BE2C (cell line): Measurements from ENCODE around the gene MYO1C.

Source experiments
- DNase-seq: peaks from one replicate; pipeline ENCODE4 v3.0.0-alpha.2; 2020
- H3K27me3 ChIP-seq: fragments of 250-450 bp; sonication (Bioruptor Pico); 2 replicates; pipeline ENCODE4 v1.5.1; 2020; ENCODE audit warnings: mild to moderate bottlenecking
- H3K36me3 ChIP-seq: fragments of 250-450 bp; sonication (Bioruptor Pico); 2 replicates; pipeline ENCODE4 v1.5.1; 2020; ENCODE audit warnings: mild to moderate bottlenecking
- H3K4me1 ChIP-seq: fragments of 250-450 bp; sonication (Bioruptor Pico); 2 replicates; pipeline ENCODE4 v1.5.1; 2020
- H3K4me3 ChIP-seq: 2 replicates; pipeline ENCODE4 v1.5.1; 2011; ENCODE audit warnings: low read depth, low read length
- H3K9me3 ChIP-seq: fragments of 250-450 bp; sonication (Bioruptor Pico); 2 replicates; pipeline ENCODE4 v1.5.1; 2020
- TF ChIP-seq, protein P1 (sequence below): IDR thresholded peaks from 2 replicates; pipeline ENCODE4 v1.5.1; 2012; ENCODE audit warnings: mild to moderate bottlenecking, low read depth, low read length

MYO1C gene

DNA sequence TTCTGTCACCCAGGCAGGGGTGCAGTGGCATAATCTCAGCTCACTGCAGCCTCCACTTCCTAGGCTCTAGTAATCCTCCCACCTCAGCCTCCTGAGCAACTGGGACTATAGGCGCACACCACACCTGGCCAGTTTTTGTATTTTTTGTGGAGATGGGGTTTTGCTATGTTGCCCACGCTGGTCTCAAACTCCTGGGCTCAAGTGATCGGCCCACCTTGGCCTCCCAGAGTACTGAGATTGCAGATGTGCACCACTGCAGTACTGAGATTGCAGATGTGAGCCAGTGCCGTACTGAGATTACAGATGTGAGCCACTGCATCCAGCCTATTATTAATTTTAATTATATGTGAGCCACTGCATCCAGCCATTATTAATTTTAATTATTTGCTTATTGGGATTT is 50.3 kb downstream of the MYO1C start:
- no peak for DNase-seq
- Histone ChIP-seq H3K4me3 (no peak overlapping the region), H3K9me3 (no peaks in the 10 kb centered on the region), H3K4me1 (no peaks in the 10 kb centered on the region), H3K36me3 (no peaks in the 10 kb centered on the region), H3K27me3 (no peaks in the 10 kb centered on the region)
- TF ChIP-seq, protein P1, sequence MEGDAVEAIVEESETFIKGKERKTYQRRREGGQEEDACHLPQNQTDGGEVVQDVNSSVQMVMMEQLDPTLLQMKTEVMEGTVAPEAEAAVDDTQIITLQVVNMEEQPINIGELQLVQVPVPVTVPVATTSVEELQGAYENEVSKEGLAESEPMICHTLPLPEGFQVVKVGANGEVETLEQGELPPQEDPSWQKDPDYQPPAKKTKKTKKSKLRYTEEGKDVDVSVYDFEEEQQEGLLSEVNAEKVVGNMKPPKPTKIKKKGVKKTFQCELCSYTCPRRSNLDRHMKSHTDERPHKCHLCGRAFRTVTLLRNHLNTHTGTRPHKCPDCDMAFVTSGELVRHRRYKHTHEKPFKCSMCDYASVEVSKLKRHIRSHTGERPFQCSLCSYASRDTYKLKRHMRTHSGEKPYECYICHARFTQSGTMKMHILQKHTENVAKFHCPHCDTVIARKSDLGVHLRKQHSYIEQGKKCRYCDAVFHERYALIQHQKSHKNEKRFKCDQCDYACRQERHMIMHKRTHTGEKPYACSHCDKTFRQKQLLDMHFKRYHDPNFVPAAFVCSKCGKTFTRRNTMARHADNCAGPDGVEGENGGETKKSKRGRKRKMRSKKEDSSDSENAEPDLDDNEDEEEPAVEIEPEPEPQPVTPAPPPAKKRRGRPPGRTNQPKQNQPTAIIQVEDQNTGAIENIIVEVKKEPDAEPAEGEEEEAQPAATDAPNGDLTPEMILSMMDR: no peak

DNA sequence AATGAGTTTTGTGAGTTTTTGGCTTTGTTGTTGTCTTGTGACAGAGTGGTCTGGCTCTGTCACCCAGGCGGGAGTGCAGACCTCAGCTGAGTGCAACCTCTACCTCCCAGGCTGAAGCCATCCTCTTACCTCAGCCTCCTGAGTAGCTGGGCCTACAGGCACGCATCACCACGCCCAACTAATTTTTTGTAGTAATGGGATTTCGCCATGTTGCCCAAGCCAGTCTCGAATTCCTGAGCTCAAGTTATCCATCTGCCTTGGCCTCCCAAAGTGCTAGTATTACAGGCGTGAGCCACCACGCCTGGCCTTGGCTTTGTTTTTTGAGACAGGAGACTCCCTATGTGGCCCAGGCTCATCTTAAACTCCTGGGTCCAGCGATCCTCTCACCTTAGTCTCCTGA is 51.6 kb downstream of the MYO1C start:
- DNase-seq: no peak
- Histone ChIP-seq H3K4me3 (no peak overlapping the region), H3K27me3 (no peaks in the 10 kb centered on the region), H3K36me3 (no peaks in the 10 kb centered on the region; the same call in 1 of the 2 replicates), H3K4me1 (no peaks in the 10 kb centered on the region), H3K9me3 (no peaks in the 10 kb centered on the region)
- TF ChIP-seq, protein P1: no peak

DNA sequence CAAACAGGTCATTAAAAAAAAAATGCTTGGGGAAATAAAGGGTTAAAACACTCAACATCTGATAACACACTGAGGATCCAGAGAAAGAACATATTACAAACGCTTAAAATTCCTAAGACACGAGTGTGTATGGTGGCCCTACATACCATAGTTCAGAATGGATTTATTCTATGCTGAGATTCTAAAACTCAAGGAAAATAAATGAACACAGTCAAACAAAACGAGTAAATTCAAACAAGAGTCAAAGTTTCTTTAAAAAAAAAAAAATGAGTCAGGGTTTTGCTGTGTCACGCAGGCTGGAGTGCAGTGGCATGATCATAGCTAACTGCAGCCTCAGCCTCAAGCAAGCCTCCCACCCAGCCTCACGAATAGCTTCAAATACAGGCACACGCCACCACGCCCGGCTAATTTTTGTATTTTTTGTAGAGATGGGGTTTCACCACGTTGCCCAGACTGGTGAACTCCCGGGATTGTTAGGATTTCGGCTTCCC is 53.8 kb downstream of the MYO1C start:
- H3K27me3 ChIP-seq: no peaks in the 10 kb centered on the region
- no peak overlapping the region for H3K4me3 ChIP-seq
- no peaks in the 10 kb centered on the region for H3K9me3 ChIP-seq
- no peak for DNase-seq
- TF ChIP-seq, protein P1: no peak
- H3K36me3 ChIP-seq: peaks cover 2% of the 10 kb centered on the region
- H3K4me1 ChIP-seq: no peaks in the 10 kb centered on the region

DNA sequence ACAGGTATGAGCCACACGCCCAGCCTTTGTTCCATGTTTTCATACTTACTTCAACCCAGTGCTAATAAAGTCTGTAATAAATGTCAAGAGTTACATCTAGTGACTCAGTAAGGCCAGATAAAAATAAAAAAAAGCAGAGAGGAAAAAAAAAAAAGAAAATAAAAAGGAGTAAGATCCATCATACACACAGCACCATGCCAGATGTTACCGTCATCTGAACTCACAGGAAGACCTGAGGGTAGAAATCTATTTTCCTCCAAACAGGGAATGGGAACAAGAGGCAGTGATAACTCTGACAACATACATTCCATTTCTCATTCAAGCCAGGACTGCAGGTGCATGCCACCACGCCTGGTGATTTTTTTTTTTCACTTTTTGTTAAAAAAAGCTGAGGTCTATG is 57.2 kb downstream of the MYO1C start:
- H3K4me3 ChIP-seq: no peak overlapping the region
- no peaks in the 10 kb centered on the region for H3K9me3 ChIP-seq
- no peaks in the 10 kb centered on the region for H3K27me3 ChIP-seq
- DNase-seq: no peak
- H3K4me1 ChIP-seq: no peaks in the 10 kb centered on the region
- peaks cover 2% of the 10 kb centered on the region for H3K36me3 ChIP-seq
- TF ChIP-seq, protein P1: no peak

DNA sequence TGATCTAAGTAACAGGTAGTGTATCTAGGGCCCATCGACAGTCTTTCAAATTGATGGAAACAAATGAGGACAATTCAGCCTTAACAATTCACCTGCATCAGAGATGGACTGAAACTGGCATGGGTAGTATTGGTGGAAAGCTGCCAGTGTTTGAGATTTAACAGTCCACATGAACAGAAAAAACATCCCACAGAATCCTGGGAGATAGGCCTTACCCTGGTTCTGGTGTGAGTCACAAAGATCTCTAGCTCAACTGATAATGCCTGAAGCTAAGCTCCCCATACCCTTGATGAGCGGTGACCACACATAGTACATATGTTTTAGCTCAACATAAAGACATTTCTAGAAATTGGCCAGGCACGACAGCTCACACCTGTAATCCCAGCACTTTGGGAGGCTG is 58.3 kb downstream of the MYO1C start:
- no peaks in the 10 kb centered on the region for H3K27me3 ChIP-seq
- no peaks in the 10 kb centered on the region for H3K9me3 ChIP-seq
- H3K36me3 ChIP-seq: peaks cover 2% of the 10 kb centered on the region
- TF ChIP-seq, protein P1: no peak
- DNase-seq: no peak
- no peaks in the 10 kb centered on the region for H3K4me1 ChIP-seq
- no peak overlapping the region for H3K4me3 ChIP-seq

DNA sequence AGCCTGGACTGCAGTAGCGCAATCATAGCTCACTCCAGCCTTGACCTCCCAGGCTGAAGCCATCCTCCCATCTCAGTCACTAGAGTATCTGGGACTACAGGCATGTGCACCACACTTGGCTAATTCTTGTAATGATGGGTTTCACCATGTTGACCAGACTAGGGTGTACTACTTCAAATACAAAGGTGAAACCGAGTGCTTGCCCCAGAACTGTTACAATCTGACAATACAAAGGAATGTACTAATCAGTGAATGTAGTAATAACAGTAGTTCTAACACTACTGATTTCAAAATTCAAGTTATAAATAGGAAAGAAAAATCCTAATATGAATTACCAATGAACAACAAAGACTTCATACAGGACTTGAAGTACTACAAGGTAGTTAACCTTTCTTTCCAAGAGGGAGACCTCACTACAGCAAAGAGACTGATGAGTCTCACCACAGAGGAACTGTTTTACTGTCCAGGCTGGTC is 60.8 kb downstream of the MYO1C start:
- Histone ChIP-seq H3K27me3 (no peaks in the 10 kb centered on the region), H3K4me1 (no peaks in the 10 kb centered on the region), H3K9me3 (no peaks in the 10 kb centered on the region), H3K36me3 (peaks cover 2% of the 10 kb centered on the region), H3K4me3 (no peak overlapping the region)
- TF ChIP-seq, protein P1: no peak
- DNase-seq: no peak
